Stimulated activated CD8-positive, alpha-beta memory T cell treated with anti-CD3 and anti-CD28 coated beads, Interleukin-7, amount 100 ng/mL, for 24 hours (primary cell): Measurements from ENCODE around the gene PATL2.
"Not testable (repeated sequence)": the region's sequence is repeated elsewhere in the genome, so short reads cannot be mapped to it uniquely, and the experiment has no call there.

Experiments used
- DNase-seq: peaks from one replicate; pipeline ENCODE4 v3.0.0-alpha.2; 2020; ENCODE audit warnings: low read depth

PATL2 gene

GRCh38 chr15:44719293-44719999 is 8.3 kb upstream of the PATL2 start:
- DNase-seq, result no peak

- no peak for DNase-seq
Measured at GRCh38 chr15:44718927-44719292, 7.8 kb upstream of the PATL2 start.

- no peak for DNase-seq
Measured at GRCh38 chr15:44718180-44718926, 7.2 kb upstream of the PATL2 start.

GRCh38 chr15:44716983-44717602 is 6.0 kb upstream of the PATL2 start:
- no peak for DNase-seq

GRCh38 chr15:44715797-44716334 is 4.7 kb upstream of the PATL2 start:
- DNase-seq, result no peak

GRCh38 chr15:44715142-44715796 is 4.1 kb upstream of the PATL2 start:
- DNase-seq, result no peak

- no peak for DNase-seq
Measured at GRCh38 chr15:44713006-44713966, 2.2 kb upstream of the PATL2 start.

- DNase-seq, result no peak
Measured at GRCh38 chr15:44712346-44713005, 1.4 kb upstream of the PATL2 start.

GRCh38 chr15:44711743-44712345 is 721 bp upstream of the PATL2 start:
- DNase-seq, result no peak

- DNase-seq, result no peak
Measured at GRCh38 chr15:44710236-44711095, 657 bp downstream of the PATL2 start.

GRCh38 chr15:44706946-44707636 is 4.0 kb downstream of the PATL2 start:
- no peak for DNase-seq

- no peak for DNase-seq
Measured at GRCh38 chr15:44706401-44706800, 4.7 kb downstream of the PATL2 start.

- DNase-seq, result no peak
Measured at GRCh38 chr15:44705986-44706385, 5.1 kb downstream of the PATL2 start.

- not testable (repeated sequence) for DNase-seq
Measured at GRCh38 chr15:44700676-44701075, 10.4 kb downstream of the PATL2 start.

- DNase-seq, result no peak
Measured at GRCh38 chr15:44698641-44699040, 12.5 kb downstream of the PATL2 start.

GRCh38 chr15:44697014-44697413 is 14.1 kb downstream of the PATL2 start:
- DNase-seq, result no peak

- no peak for DNase-seq
Measured at GRCh38 chr15:44695294-44695693, 15.8 kb downstream of the PATL2 start.

- DNase-seq, result no peak
Measured at GRCh38 chr15:44694416-44694815, 16.7 kb downstream of the PATL2 start.

GRCh38 chr15:44692659-44693058 is 18.5 kb downstream of the PATL2 start:
- no peak for DNase-seq
